IMR-90 (cell line): ENCODE measurements around the gene MAGI1. TPM values are rescaled to one million over a fixed set of nuclear protein-coding genes. Genes with fewer than 3 reads are reported as not detected.

Experiments used
- ATAC-seq: fragments of 200-7000 bp; cut with Tn5 transposase; 2 replicates; pipeline ENCODE4 v1.9.1; 2020; ENCODE audit warnings: low read depth, mild to moderate bottlenecking, moderate library complexity
- BruUV-seq: library from RNA; stranded (reverse); fragments of 400-500 nt; replicated peaks from 2 replicates; lab custom pipeline; 2021; lab: Mats Ljungman, UMichigan
- CTCF ChIA-PET: fragments of 300-600 bp; formaldehyde crosslinking; extraction: SDS; loops from one replicate; lab custom pipeline; 2021; ENCODE audit warnings: antibody characterized with exemption; lab: Yijun Ruan, JAX
- POLR2A ChIA-PET: fragments of 300-600 bp; sonication (Branson Sonifier 250); formaldehyde crosslinking; loops from one replicate; lab custom pipeline; 2022; ENCODE audit warnings: antibody characterized with exemption; ENCODE audit not compliant: unreplicated experiment; lab: Charles Lee
- DNase-seq: peaks from one replicate; pipeline ENCODE4 v3.0.0; 2013
- H2AFZ ChIP-seq: replicated peaks from 2 replicates; pipeline ENCODE3; 2013; ENCODE audit warnings: low read length, mild to moderate bottlenecking; ENCODE audit not compliant: poor library complexity
- H2AK5ac ChIP-seq: 2 replicates; pipeline ENCODE4 v1.6.1; 2013; ENCODE audit warnings: low read depth, low read length, inconsistent platforms
- H2AK9ac ChIP-seq: replicated peaks from 2 replicates; pipeline ENCODE3; 2013; ENCODE audit warnings: mild to moderate bottlenecking, low read depth, low read length, moderate library complexity; ENCODE audit not compliant: poor library complexity
- H2BK120ac ChIP-seq: 2 replicates; pipeline ENCODE4 v1.6.1; 2013; ENCODE audit warnings: low read depth, low read length, inconsistent platforms
- H2BK15ac ChIP-seq: 3 replicates; pipeline ENCODE4 v1.6.1; 2013; ENCODE audit warnings: low read depth, low read length, inconsistent platforms
- H2BK20ac ChIP-seq: 2 replicates; pipeline ENCODE4 v1.6.1; 2013; ENCODE audit warnings: low read depth, mild to moderate bottlenecking, inconsistent platforms, low read length, moderate library complexity
- H2BK5ac ChIP-seq: 2 replicates; pipeline ENCODE4 v1.6.1; 2013; ENCODE audit warnings: mild to moderate bottlenecking, low read depth, low read length, inconsistent platforms; ENCODE audit not compliant: poor library complexity, severe bottlenecking
- H3K14ac ChIP-seq: replicated peaks from 2 replicates; pipeline ENCODE4 v1.6.1; 2013; ENCODE audit warnings: low read depth, low read length, inconsistent platforms
- H3K18ac ChIP-seq: 2 replicates; pipeline ENCODE4 v1.6.1; 2013; ENCODE audit warnings: low read depth, low read length, control low read depth
- H3K23ac ChIP-seq: 2 replicates; pipeline ENCODE4 v1.6.1; 2013; ENCODE audit warnings: low read depth, low read length, inconsistent platforms
- H3K27ac ChIP-seq: 2 replicates; pipeline ENCODE4 v1.5.1; 2013; ENCODE audit warnings: mild to moderate bottlenecking, control low read depth, low read length; ENCODE audit not compliant: insufficient read depth
- H3K27me3 ChIP-seq: 2 replicates; pipeline ENCODE4 v1.6.1; 2013; ENCODE audit warnings: low read length; ENCODE audit not compliant: control insufficient read depth, insufficient read depth
- H3K36me3 ChIP-seq: 2 replicates; pipeline ENCODE4 v1.6.1; 2013; ENCODE audit warnings: low read length, mixed read lengths; ENCODE audit not compliant: control insufficient read depth, insufficient read depth
- H3K4ac ChIP-seq: 2 replicates; pipeline ENCODE4 v1.6.1; 2013; ENCODE audit warnings: low read depth, low read length, inconsistent platforms
- H3K4me1 ChIP-seq: 2 replicates; pipeline ENCODE4 v1.6.1; 2013; ENCODE audit warnings: low read length, mixed read lengths; ENCODE audit not compliant: control insufficient read depth, insufficient read depth
- H3K4me2 ChIP-seq: 2 replicates; pipeline ENCODE4 v1.6.1; 2013; ENCODE audit warnings: low read depth, mild to moderate bottlenecking, control low read depth, low read length, moderate library complexity
- H3K4me3 ChIP-seq: 2 replicates; pipeline ENCODE4 v1.5.1; 2013; ENCODE audit warnings: low read depth, mild to moderate bottlenecking, control low read depth, low read length, moderate library complexity; ENCODE audit not compliant: insufficient read depth
- H3K56ac ChIP-seq: 2 replicates; pipeline ENCODE4 v1.6.1; 2013; ENCODE audit warnings: low read length, inconsistent platforms; ENCODE audit not compliant: insufficient read depth; ENCODE audit errors: extremely low read depth
- H3K79me1 ChIP-seq, 2 experiments: 2 replicates each; pipeline ENCODE4 v1.6.1; 2013; ENCODE audit warnings: low read length in 2 of 2, inconsistent platforms in 1 of 2, low read depth in 1 of 2
- H3K9ac ChIP-seq: 2 replicates; pipeline ENCODE4 v1.6.1; 2013; ENCODE audit warnings: low read depth, low read length, control low read depth
- H3K9me1 ChIP-seq: 2 replicates; pipeline ENCODE4 v1.6.1; 2013; ENCODE audit warnings: low read length, inconsistent platforms; ENCODE audit not compliant: insufficient read depth
- H3K9me3 ChIP-seq: 2 replicates; pipeline ENCODE4 v1.6.1; 2013; ENCODE audit warnings: low read length; ENCODE audit not compliant: control insufficient read depth, insufficient read depth
- H4K20me1 ChIP-seq: 2 replicates; pipeline ENCODE4 v1.6.1; 2013; ENCODE audit warnings: low read length, inconsistent platforms; ENCODE audit not compliant: insufficient read depth
- H4K5ac ChIP-seq: 2 replicates; pipeline ENCODE4 v1.6.1; 2013; ENCODE audit warnings: mild to moderate bottlenecking, low read depth, low read length, control low read depth
- H4K8ac ChIP-seq, 2 experiments: 2 replicates each; pipeline ENCODE4 v1.6.1; 2013; ENCODE audit warnings: low read depth in 2 of 2, low read length in 2 of 2, control low read depth in 1 of 2, inconsistent platforms in 1 of 2
- H4K91ac ChIP-seq: 2 replicates; pipeline ENCODE4 v1.6.1; 2013; ENCODE audit warnings: low read depth, low read length, inconsistent platforms; ENCODE audit not compliant: insufficient read depth
- BHLHE40 ChIP-seq: fragments of 150-350 bp; IDR thresholded peaks from 2 replicates; pipeline ENCODE4 v1.6.1; 2016; ENCODE audit warnings: mild to moderate bottlenecking, low read depth, low read length
- CEBPB ChIP-seq: IDR thresholded peaks from 2 replicates; pipeline ENCODE4 v1.6.1; 2012; ENCODE audit warnings: low read depth, low read length, improper control_type of control experiment
- CHD1 ChIP-seq: IDR thresholded peaks from 2 replicates; pipeline ENCODE4 v1.6.1; 2012; ENCODE audit warnings: low read depth, low read length, improper control_type of control experiment
- CTCF ChIP-seq: conservative IDR thresholded peaks from 2 replicates; pipeline ENCODE4 v1.5.1; 2012; ENCODE audit warnings: mild to moderate bottlenecking, low read depth, low read length, improper control_type of control experiment
- ELK1 ChIP-seq: fragments of 150-350 bp; IDR thresholded peaks from 2 replicates; pipeline ENCODE4 v1.6.1; 2016; ENCODE audit warnings: low read depth, mild to moderate bottlenecking, low read length, moderate library complexity, borderline replicate concordance
- FOS ChIP-seq: fragments of 150-350 bp; IDR thresholded peaks from 2 replicates; pipeline ENCODE4 v1.6.1; 2016; ENCODE audit warnings: low read depth, low read length
- MAFK ChIP-seq: IDR thresholded peaks from 2 replicates; pipeline ENCODE4 v1.6.1; 2012; ENCODE audit warnings: low read depth, low read length, improper control_type of control experiment
- MAZ ChIP-seq: IDR thresholded peaks from 2 replicates; pipeline ENCODE4 v1.6.1; 2012; ENCODE audit warnings: low read depth, mild to moderate bottlenecking, low read length, improper control_type of control experiment, moderate library complexity, borderline replicate concordance
- MXI1 ChIP-seq: IDR thresholded peaks from 2 replicates; pipeline ENCODE4 v1.6.1; 2012; ENCODE audit warnings: low read depth, mild to moderate bottlenecking, low read length, moderate library complexity, borderline replicate concordance
- NFE2L2 ChIP-seq: fragments of 150-350 bp; IDR thresholded peaks from 2 replicates; pipeline ENCODE4 v1.6.1; 2016; ENCODE audit warnings: low read depth, mild to moderate bottlenecking, low read length
- POLR2A ChIP-seq: IDR thresholded peaks from 2 replicates; pipeline ENCODE4 v1.6.1; 2012; ENCODE audit warnings: mild to moderate bottlenecking, low read depth, low read length
- RAD21 ChIP-seq: IDR thresholded peaks from 2 replicates; pipeline ENCODE4 v1.6.1; 2012; ENCODE audit warnings: low read length, improper control_type of control experiment
- RCOR1 ChIP-seq: IDR thresholded peaks from 2 replicates; pipeline ENCODE4 v1.6.1; 2012; ENCODE audit warnings: mild to moderate bottlenecking, low read length, improper control_type of control experiment; ENCODE audit not compliant: insufficient replicate concordance
- RFX5 ChIP-seq: IDR thresholded peaks from 2 replicates; pipeline ENCODE4 v1.8.0; 2012; ENCODE audit warnings: low read depth, mild to moderate bottlenecking, low read length, moderate library complexity
- SMC3 ChIP-seq: fragments of 150-350 bp; IDR thresholded peaks from 2 replicates; pipeline ENCODE4 v1.6.1; 2016; ENCODE audit warnings: low read depth, mild to moderate bottlenecking, antibody characterized with exemption, low read length, moderate library complexity
- USF2 ChIP-seq: fragments of 150-350 bp; IDR thresholded peaks from 2 replicates; pipeline ENCODE4 v1.6.1; 2017; ENCODE audit warnings: mild to moderate bottlenecking, antibody characterized with exemption, low read length, low read depth
- WGBS, 2 experiments: methylation state at CpG; one replicate each; pipeline versions ENCODE4 v1.1.5 to v1.1.7; 2013; ENCODE audit warnings: missing lambda C conversion rate in 2 of 2; ENCODE audit not compliant: insufficient read length in 1 of 2; ENCODE audit errors: extremely low coverage in 2 of 2; 5-methylcytosine and 5-hydroxymethylcytosine counted together
- dilution Hi-C: fragments of 300-500 bp; cut with HindIII; formaldehyde crosslinking; loops from one replicate; pipeline ENCODE4 v1.14.3; 2018; ENCODE audit warnings: low sequenced_read_pairs; ENCODE audit not compliant: unreplicated experiment
- in situ Hi-C: fragments of 300-500 bp; cut with MboI; formaldehyde crosslinking; loops from 3 replicates; pipeline ENCODE4 v1.14.3; 2019; ENCODE audit warnings: low sequenced_read_pairs, inconsistent platforms, mixed read lengths
- intact Hi-C: fragments of 100-400 bp; cut with micrococcal nuclease; formaldehyde crosslinking; loops from 2 replicates; pipeline ENCODE4 v1.10.0; 2022
- polyA plus RNA-seq, 3 experiments: library from polyadenylated mRNA; depleted of rRNA; stranded (reverse); fragments of >200 nt; gene quantifications; 2 replicates each; pipeline ENCODE4 v1.2.3, GENCODE V29; 2012; ENCODE audit warnings: low replicate concordance in 1 of 3
- total RNA-seq: library from RNA; depleted of rRNA; stranded (reverse); fragments of >200 nt; gene quantifications from 2 replicates; pipeline ENCODE4 v1.2.3, GENCODE V29; 2012

Gene MAGI1
- total and polyA plus RNA-seq, 2 of the 4 experiments (the other 2 are of a cell fraction) = 14.5 to 24.2 TPM

GRCh38 chr3:65502526-65502925 is 536.2 kb downstream of the MAGI1 start:
- Histone ChIP-seq H3K36me3 (no peaks in the 10 kb centered on the region), H2AK5ac (no peak overlapping the region), H2BK120ac (no peak overlapping the region), H4K5ac (no peak overlapping the region), H3K14ac (no peak overlapping the region), H2AK9ac (no peak overlapping the region), H3K27ac (no peak overlapping the region), H3K9me3 (no peaks in the 10 kb centered on the region), H3K9me1 (no peaks in the 10 kb centered on the region; the same call in 1 of the 2 replicates), H2BK5ac (no peak overlapping the region), H2BK15ac (no peak overlapping the region), H2AFZ (no peak overlapping the region), H3K4me1 (no peaks in the 10 kb centered on the region), H3K56ac (no peak overlapping the region), H3K4me3 (no peak overlapping the region), H4K8ac (no peak overlapping the region), H3K4ac (no peak overlapping the region), H3K18ac (no peak overlapping the region), H2BK20ac (no peak overlapping the region), H4K91ac (no peak overlapping the region), H3K9ac (no peak overlapping the region), H3K23ac (no peak overlapping the region), H3K27me3 (no peaks in the 10 kb centered on the region), H3K4me2 (no peak overlapping the region), H3K79me1 (peaks cover 14 to 20% of the 10 kb centered on the region in 2 experiments), H4K20me1 (no peaks in the 10 kb centered on the region)
- ChIA-PET POLR2A (no interaction called here), CTCF (no interaction called here)
- dilution Hi-C loops = no loop called here
- TF ChIP-seq USF2 = no peak
- no peak for TF ChIP-seq CEBPB
- no peak for TF ChIP-seq RCOR1
- TF ChIP-seq MAFK = no peak
- no peak for TF ChIP-seq RAD21
- TF ChIP-seq CHD1 = no peak
- no peak for TF ChIP-seq SMC3
- no peak for TF ChIP-seq FOS
- no peak for TF ChIP-seq MXI1
- TF ChIP-seq CTCF = no peak
- no peak for TF ChIP-seq RFX5
- no peak for TF ChIP-seq MAZ
- TF ChIP-seq NFE2L2 = no peak
- TF ChIP-seq ELK1 = no peak
- no peak for TF ChIP-seq BHLHE40
- no peak for TF ChIP-seq POLR2A
- no TSS peak for BruUV-seq
- ATAC-seq = no peak
- no CpG with 5 or more reads among the region's 2 CpGs for WGBS, 2 experiments
- no peak for DNase-seq
- intact Hi-C loops = no loop called here
- in situ Hi-C loops = no loop called here
